Stomach (tissue), 9 donors: Measurements from ENCODE around the gene MIA. TPM values are rescaled to one million over a fixed set of nuclear protein-coding genes. Genes with fewer than 3 reads are reported as not detected.

Experiments used
- DNase-seq, 2 donors: peaks; one replicate each; pipeline versions ENCODE4 v3.0.0 to v3.0.0-alpha.2; 2013 to 2019
- H3K27ac ChIP-seq, 5 donors: fragments of 200-600 bp in 4 of 5; sonication (generic) in 4 of 5; one replicate each; pipeline ENCODE4 v1.5.1; 2013 to 2019; ENCODE audit warnings: mild to moderate bottlenecking in 1 of 5, moderate library complexity in 1 of 5
- H3K27me3 ChIP-seq, 3 donors: fragments of 200-600 bp; sonication (generic); one replicate each; pipeline ENCODE4 v1.5.1; 2017 to 2019; ENCODE audit warnings: mixed run types in 1 of 3
- H3K36me3 ChIP-seq, 4 donors: fragments of 200-600 bp; sonication (generic); 1 replicate in 3 of 4; 2 replicates in 1 of 4; pipeline ENCODE4 v1.5.1; 2016 to 2019
- H3K4me1 ChIP-seq, 4 donors: fragments of 200-600 bp; sonication (generic); one replicate each; pipeline ENCODE4 v1.5.1; 2016 to 2019
- H3K4me3 ChIP-seq, 4 donors: fragments of 200-600 bp; sonication (generic) in 3 of 4; one replicate each; pipeline ENCODE4 v1.5.1; 2016 to 2019; ENCODE audit warnings: mild to moderate bottlenecking in 1 of 4
- H3K9me3 ChIP-seq, 4 donors: fragments of 200-600 bp; sonication (generic); one replicate each; pipeline ENCODE4 v1.5.1; 2016 to 2019
- CTCF ChIP-seq, 7 experiments: fragments of 450-650 bp in 4 of 7; fragments of 200-600 bp in 3 of 7; sonication (generic) in 3 of 7; IDR thresholded peaks; one replicate each; pipeline ENCODE4 v1.5.1; 2016 to 2019; ENCODE audit warnings: antibody characterized with exemption in 7 of 7, control low read depth in 2 of 7, mild to moderate bottlenecking in 1 of 7
- EP300 ChIP-seq: sonication (generic); formaldehyde crosslinking; IDR thresholded peaks from one replicate; pipeline ENCODE4 v1.6.1; 2017; ENCODE audit warnings: antibody characterized with exemption
- POLR2A ChIP-seq, 4 donors: fragments of 450-650 bp; IDR thresholded peaks; one replicate each; pipeline ENCODE4 v1.6.1; 2016; ENCODE audit warnings: antibody characterized with exemption in 4 of 4, control low read depth in 2 of 4, mild to moderate bottlenecking in 1 of 4, moderate library complexity in 1 of 4
- POLR2AphosphoS5 ChIP-seq, 3 donors: sonication (generic); formaldehyde crosslinking; IDR thresholded peaks; one replicate each; pipeline ENCODE4 v1.6.1; 2016; ENCODE audit warnings: antibody characterized with exemption in 3 of 3
- WGBS, 5 donors: extraction: QIAGEN DNeasy Blood & Tissue Kit in 3 of 5; methylation state at CpG; one replicate each; pipeline versions ENCODE4 v1.1.5 to v1.1.7; 2013 to 2018; 5-methylcytosine and 5-hydroxymethylcytosine counted together
- intact Hi-C: fragments of 100-400 bp; cut with DNase I; formaldehyde crosslinking; loops from one replicate; pipeline ENCODE4 v1.15.1; 2023; ENCODE audit warnings: low total_unique reads
- polyA plus RNA-seq, 3 donors: library from polyadenylated mRNA; stranded (reverse); fragments of 200-250 nt; gene quantifications; one replicate each; pipeline ENCODE4 v1.2.3, GENCODE V29; 2013
- total RNA-seq, 5 donors: library from RNA; depleted of rRNA; stranded (reverse); fragments of >200 nt; gene quantifications; one replicate each; pipeline versions ENCODE4 v1.1.0 to v1.2.3, GENCODE V29; 2014 to 2016
- donor health status: healthy with polysubstance abuse.
- donor health status: Bipolar disorder and iron deficiency.
- donor health status: healthy.

Gene MIA
- total and polyA plus RNA-seq, 8 donors: 2.8 to 10.1 (median 5.5) TPM; not detected in 4

GRCh38 chr19:40776364-40776763, 1.0 kb downstream of the MIA start:
- no peak overlapping the region for H3K4me3 ChIP-seq
- peaks cover 13 to 23% (median 19%) of the 10 kb centered on the region in 4 donors for H3K4me1 ChIP-seq
- intact Hi-C loops: no loop called here
- peaks cover 0 to 9% (median 4%) of the 10 kb centered on the region in 4 donors for H3K36me3 ChIP-seq
- TF ChIP-seq POLR2A (IDR thresholded peaks at IDR 0.05) (no peak), CTCF (IDR thresholded peaks at IDR 0.05) (no peak), EP300 (no peak), POLR2AphosphoS5 (IDR thresholded peaks at IDR 0.05) (no peak)
- 75 to 82% (median 79%) methylated on average over 7 of the region's 7 CpGs for WGBS, 5 donors
- peak overlapping the region in 4 of 5 donors; percentile 96 to 99 (median 98) for H3K27ac ChIP-seq
- H3K27me3 ChIP-seq: no peaks in the 10 kb centered on the region
- no peaks in the 10 kb centered on the region for H3K9me3 ChIP-seq
- no peak for DNase-seq

- WGBS, 5 donors: 8 to 12% (median 9%) methylated on average over 13 of the region's 13 CpGs
- DNase-seq: peak; percentile 94 to 98
- peak overlapping the region; percentile 96 to 99 (median 98) for H3K27ac ChIP-seq
- H3K9me3 ChIP-seq: no peaks in the 10 kb centered on the region
- intact Hi-C loops: no loop called here
- no peaks in the 10 kb centered on the region for H3K27me3 ChIP-seq
- H3K4me3 ChIP-seq: peak overlapping the region; percentile 45 to 78 (median 64)
- peaks cover 13 to 23% (median 19%) of the 10 kb centered on the region in 4 donors for H3K4me1 ChIP-seq
- peaks cover 0 to 10% (median 3%) of the 10 kb centered on the region in 4 donors for H3K36me3 ChIP-seq
- TF ChIP-seq POLR2AphosphoS5 (IDR thresholded peaks at IDR 0.05) (peak in 2 of 3 donors; percentile 58 to 80), POLR2A (IDR thresholded peaks at IDR 0.05) (no peak), EP300 (no peak), CTCF (IDR thresholded peaks at IDR 0.05) (peak in 1 of 7 experiments; percentile 7)
These were observed 1.8 kb downstream of the MIA start for GRCh38 chr19:40776932-40777644.

GRCh38 chr19:40777645-40777936, 2.3 kb downstream of the MIA start:
- Histone ChIP-seq H3K36me3 (peaks cover 0 to 15% (median 5%) of the 10 kb centered on the region in 4 donors), H3K27me3 (no peaks in the 10 kb centered on the region), H3K4me3 (peak overlapping the region; percentile 45 to 78 (median 64)), H3K4me1 (peaks cover 13 to 23% (median 19%) of the 10 kb centered on the region in 4 donors), H3K27ac (peak overlapping the region; percentile 96 to 99 (median 98)), H3K9me3 (no peaks in the 10 kb centered on the region)
- intact Hi-C loops: no loop called here
- TF ChIP-seq POLR2AphosphoS5 (IDR thresholded peaks at IDR 0.05): no peak
- 0 to 2% (median 0%) methylated on average over 10 of the region's 10 CpGs for WGBS, 5 donors
- no peak for DNase-seq

- TF ChIP-seq CTCF (IDR thresholded peaks at IDR 0.05): peak in 1 of 7 experiments; percentile 10
- TF ChIP-seq POLR2AphosphoS5 (IDR thresholded peaks at IDR 0.05): peak; percentile 46 to 94 (median 88)
- TF ChIP-seq EP300: no peak
- TF ChIP-seq POLR2A (IDR thresholded peaks at IDR 0.05): peak in 2 of 4 donors; percentile 22 to 74
- H3K27me3 ChIP-seq: no peaks in the 10 kb centered on the region
- peaks cover 0 to 18% (median 6%) of the 10 kb centered on the region in 4 donors for H3K36me3 ChIP-seq
- H3K4me1 ChIP-seq: peaks cover 13 to 23% (median 19%) of the 10 kb centered on the region in 4 donors
- intact Hi-C loops: no loop called here
- no peaks in the 10 kb centered on the region for H3K9me3 ChIP-seq
- peak; percentile 100 for DNase-seq
- H3K4me3 ChIP-seq: peak within 1 kb of the TSS; percentile 45 to 78 (median 64)
- WGBS, 5 donors: 0 to 1% (median 0%) methylated on average over 43 to 56 of the region's 56 CpGs
- peak within 1 kb of the TSS; percentile 96 to 99 (median 98) for H3K27ac ChIP-seq
These were observed 2.8 kb downstream of the MIA start, which contains the start of gene RAB4B for GRCh38 chr19:40777937-40778705. Gene RAB4B (plus strand): TSS chr19:40778247. CDS start chr19:40778376, 129 bp downstream.
